AG09319 (cell line): ENCODE measurements around the gene ROM1.

Source experiments
- DNase-seq: peaks from one replicate; pipeline ENCODE4 v3.0.0-alpha.2; 2010; ENCODE audit warnings: low read depth; ENCODE audit errors: extremely low read depth
- TF ChIP-seq, protein P1 (sequence below): IDR thresholded peaks from 2 replicates; pipeline ENCODE4 v1.5.1; 2011; ENCODE audit warnings: low read depth, mild to moderate bottlenecking, inconsistent platforms, low read length, moderate library complexity

Gene ROM1

DNA sequence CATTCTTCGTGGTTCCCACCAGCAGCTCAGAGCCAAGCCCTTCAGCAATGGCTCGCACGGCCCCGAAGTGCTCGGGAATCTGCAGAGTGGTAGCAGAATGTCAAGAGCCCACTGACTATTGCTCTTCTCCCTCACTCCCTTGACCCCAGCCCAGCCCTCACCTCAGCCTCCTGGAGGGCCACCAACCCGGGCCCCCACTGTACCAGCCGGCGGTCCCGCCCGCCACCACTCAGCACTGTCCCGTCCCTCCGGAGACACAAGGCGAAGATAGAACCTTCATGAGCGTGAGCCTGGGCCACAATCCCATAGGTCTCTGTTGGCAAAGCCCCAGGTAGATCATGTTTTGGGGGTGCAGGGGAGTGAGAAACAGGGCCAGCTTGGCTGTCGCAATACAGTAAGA, 7.2 kb upstream of the ROM1 start:
- no peak for DNase-seq
- TF ChIP-seq, protein P1, sequence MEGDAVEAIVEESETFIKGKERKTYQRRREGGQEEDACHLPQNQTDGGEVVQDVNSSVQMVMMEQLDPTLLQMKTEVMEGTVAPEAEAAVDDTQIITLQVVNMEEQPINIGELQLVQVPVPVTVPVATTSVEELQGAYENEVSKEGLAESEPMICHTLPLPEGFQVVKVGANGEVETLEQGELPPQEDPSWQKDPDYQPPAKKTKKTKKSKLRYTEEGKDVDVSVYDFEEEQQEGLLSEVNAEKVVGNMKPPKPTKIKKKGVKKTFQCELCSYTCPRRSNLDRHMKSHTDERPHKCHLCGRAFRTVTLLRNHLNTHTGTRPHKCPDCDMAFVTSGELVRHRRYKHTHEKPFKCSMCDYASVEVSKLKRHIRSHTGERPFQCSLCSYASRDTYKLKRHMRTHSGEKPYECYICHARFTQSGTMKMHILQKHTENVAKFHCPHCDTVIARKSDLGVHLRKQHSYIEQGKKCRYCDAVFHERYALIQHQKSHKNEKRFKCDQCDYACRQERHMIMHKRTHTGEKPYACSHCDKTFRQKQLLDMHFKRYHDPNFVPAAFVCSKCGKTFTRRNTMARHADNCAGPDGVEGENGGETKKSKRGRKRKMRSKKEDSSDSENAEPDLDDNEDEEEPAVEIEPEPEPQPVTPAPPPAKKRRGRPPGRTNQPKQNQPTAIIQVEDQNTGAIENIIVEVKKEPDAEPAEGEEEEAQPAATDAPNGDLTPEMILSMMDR = no peak

DNA sequence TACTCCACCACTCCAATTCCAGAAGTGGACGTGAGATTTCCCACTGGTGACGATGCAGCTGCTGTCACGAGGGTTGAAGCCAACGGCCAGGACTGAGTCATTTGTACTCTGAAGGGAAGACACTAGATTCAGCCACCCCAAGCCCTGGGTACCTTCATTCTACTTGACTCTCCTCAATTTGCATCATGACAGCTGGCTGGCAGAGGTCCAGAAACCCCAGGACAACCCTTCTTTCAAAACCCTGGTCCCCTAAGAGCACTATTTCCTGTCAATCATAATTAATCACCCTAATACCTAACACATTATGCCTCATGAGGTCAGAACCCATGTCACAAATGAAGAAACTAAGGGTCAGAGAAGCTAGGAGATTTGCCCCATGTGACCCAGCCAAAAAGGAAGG, 5.3 kb upstream of the ROM1 start:
- no peak for DNase-seq
- TF ChIP-seq, protein P1 = no peak

DNA sequence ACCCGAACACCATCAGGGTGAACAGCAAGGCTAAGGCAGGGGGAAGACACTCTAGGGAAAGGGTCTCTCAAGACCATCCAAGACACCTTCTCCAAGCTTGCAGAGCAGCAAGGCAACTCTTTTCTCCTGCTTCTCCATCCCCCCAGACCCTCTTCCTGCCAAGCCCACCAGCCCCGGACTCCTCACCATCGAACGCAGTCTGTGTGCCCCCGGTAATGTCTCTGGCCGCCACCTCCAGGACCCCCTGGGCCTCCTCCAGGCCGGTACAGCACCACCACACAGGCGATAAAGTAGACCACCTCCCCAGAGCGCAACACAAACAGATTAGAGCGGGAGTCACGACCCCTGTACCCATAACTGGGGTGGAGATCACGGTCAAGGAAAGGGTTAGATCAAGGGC, 4.3 kb upstream of the ROM1 start:
- DNase-seq = no peak
- TF ChIP-seq, protein P1 = no peak

DNA sequence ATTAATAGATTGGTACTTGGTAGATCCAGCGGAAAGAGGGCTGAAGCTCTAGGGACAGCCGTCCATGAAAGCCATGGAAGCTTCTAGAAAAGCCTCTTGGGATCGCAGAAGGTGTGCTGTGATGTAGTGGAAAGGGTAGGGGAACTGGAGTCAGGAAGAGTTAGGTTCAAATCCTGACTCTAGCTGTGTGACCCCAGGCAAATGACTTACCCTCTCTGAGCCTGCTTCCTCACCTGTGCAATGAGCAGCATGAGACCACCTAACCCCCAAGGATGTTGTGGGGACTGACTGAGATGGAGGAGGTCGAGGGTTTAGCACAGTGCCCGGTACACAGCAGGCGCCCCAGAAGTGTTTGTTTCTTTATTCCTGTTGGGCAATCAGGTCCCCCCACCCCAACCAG, 2.7 kb upstream of the ROM1 start:
- TF ChIP-seq, protein P1 = no peak
- no peak for DNase-seq

DNA sequence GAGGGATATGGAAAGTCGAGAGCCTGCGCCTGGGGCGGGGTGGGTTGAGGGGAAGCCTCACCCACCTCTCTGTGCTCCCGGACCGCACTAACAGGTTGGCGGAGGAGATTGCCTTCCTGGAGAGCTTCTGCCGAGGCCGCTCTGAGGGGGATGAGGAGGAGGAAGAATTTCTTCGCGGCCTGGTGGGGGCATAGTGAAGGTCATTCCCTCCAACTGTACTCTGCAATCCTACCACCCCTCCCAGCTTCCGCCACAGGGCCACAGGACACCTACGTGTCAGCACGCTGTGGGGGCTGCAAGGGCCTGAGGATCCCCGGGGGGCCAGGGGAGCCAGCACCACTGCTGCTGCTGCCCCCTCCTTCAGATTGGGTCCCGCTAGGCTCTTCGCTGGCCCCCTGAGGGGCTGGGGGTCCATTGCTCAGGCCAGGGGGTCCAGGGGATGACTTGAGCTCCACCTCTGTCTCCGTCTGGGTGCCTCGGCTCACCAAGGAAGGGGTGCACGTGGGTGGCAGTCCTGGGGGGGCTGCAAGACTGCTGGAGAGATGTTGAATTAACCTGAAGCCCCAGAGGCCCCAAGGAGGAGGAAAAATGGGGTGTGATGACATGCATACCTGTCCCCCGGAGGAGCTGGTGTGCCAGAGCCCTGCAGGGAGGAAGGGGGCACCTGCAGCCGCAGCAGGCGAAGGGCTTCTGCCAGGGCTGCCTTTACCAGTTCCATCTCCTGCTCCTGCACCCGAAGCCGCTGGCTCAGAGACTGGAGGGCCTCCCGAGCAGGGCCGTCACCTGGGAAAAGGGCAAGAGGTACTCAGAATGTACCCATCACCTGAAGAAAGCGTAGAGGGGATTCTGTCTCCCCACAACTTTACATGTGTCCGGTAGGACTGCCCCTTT, 2.0 kb upstream of the ROM1 start:
- no peak for DNase-seq

DNA sequence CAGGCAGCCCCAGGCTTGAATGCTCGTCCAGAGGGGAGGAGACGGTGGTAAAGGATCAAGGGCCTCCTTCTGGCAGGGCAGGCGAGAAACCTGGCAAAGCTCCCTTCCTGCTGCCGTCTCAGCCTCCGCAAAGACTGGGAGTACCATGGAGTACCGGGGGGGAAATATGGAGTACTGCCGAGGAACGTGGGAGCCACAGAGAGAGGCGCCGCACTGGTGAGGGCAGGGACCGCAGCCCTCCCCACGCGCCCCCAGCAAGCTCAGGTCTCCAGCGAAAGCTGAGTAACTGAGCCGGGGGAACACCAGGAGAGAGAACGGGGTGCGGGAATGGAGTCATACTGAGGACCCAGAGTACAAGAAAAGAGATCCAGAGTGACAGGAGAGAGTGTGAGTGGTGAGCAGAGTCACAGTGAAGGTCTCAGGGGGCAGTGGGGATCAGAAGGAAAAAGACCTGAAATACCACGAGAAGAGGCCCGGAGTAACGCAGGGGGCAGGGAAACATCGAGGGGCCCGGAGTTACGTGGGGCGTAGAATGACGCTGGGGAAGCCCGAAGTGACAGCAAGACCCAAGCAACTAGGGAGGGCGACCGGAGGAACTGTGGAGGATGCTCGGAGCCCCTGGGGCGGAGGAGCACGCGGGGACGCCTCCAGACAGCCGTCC, 1.2 kb upstream of the ROM1 start:
- TF ChIP-seq, protein P1 = no peak

More for the DNA sequence above, 2.0 kb upstream of the ROM1 start:
- TF ChIP-seq, protein P1 = no peak

DNA sequence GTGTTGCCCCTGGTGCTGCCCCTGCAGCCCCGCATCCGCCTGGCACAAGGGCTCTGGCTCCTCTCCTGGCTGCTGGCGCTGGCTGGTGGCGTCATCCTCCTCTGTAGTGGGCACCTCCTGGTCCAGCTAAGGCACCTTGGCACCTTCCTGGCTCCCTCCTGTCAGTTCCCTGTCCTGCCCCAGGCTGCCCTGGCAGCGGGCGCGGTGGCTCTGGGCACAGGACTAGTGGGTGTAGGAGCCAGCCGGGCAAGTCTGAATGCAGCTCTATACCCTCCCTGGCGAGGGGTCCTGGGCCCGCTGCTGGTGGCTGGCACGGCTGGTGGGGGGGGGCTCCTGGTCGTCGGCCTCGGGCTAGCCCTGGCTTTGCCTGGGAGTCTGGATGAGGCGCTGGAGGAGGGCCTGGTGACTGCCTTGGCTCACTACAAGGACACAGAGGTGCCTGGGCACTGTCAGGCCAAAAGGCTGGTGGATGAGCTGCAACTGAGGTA, 278 bp downstream of the ROM1 start:
- TF ChIP-seq, protein P1 = no peak
- DNase-seq = no peak

More for the DNA sequence above, 1.2 kb upstream of the ROM1 start:
- no peak for DNase-seq
